GM23338 (cell line): Measurements from ENCODE around the gene PLAAT5. TPM values are rescaled to one million over a fixed set of nuclear protein-coding genes. Genes with fewer than 3 reads are reported as not detected.

Experiments used
- ATAC-seq: fragments of 200-7000 bp; cut with Tn5 transposase; 3 replicates; pipeline ENCODE4 v1.9.1; 2020
- DNase-seq: peaks from one replicate; pipeline ENCODE4 v3.0.0-alpha.2; 2015; ENCODE audit warnings: low spot score
- H2AFZ ChIP-seq: fragments of 200-600 bp; sonication (generic); 2 replicates; pipeline ENCODE4 v1.8.0; 2016; ENCODE audit warnings: antibody characterized with exemption, mild to moderate bottlenecking, moderate library complexity
- H3F3A ChIP-seq: fragments of 200-600 bp; sonication (generic); replicated peaks from 2 replicates; pipeline ENCODE4 v1.8.0; 2017; ENCODE audit warnings: antibody characterized with exemption, mixed run types, low read depth
- H3K27ac ChIP-seq: fragments of 200-600 bp; sonication (generic); 2 replicates; pipeline ENCODE4 v1.6.1; 2016; ENCODE audit warnings: low read depth
- H3K27me3 ChIP-seq: fragments of 200-600 bp; sonication (generic); 2 replicates; pipeline ENCODE4 v1.8.0; 2016; ENCODE audit warnings: mild to moderate bottlenecking, mixed run types, moderate library complexity; ENCODE audit not compliant: insufficient read depth
- H3K36me3 ChIP-seq: fragments of 200-600 bp; sonication (generic); 2 replicates; pipeline ENCODE4 v1.8.0; 2016; ENCODE audit warnings: mild to moderate bottlenecking; ENCODE audit not compliant: insufficient read depth
- H3K4me1 ChIP-seq: fragments of 200-600 bp; sonication (generic); 2 replicates; pipeline ENCODE4 v1.8.0; 2016; ENCODE audit warnings: mild to moderate bottlenecking, moderate library complexity; ENCODE audit not compliant: insufficient read depth
- H3K4me2 ChIP-seq: fragments of 200-600 bp; sonication (generic); 2 replicates; pipeline ENCODE4 v1.7.1; 2017; ENCODE audit warnings: mixed run types
- H3K4me3 ChIP-seq: fragments of 200-600 bp; sonication (generic); 2 replicates; pipeline ENCODE4 v1.6.1; 2016; ENCODE audit warnings: mixed run types
- H3K79me2 ChIP-seq: fragments of 200-600 bp; sonication (generic); replicated peaks from 2 replicates; pipeline ENCODE4 v1.8.0; 2017; ENCODE audit warnings: mild to moderate bottlenecking; ENCODE audit not compliant: insufficient read depth
- H3K9me2 ChIP-seq: fragments of 200-600 bp; sonication (generic); 2 replicates; pipeline ENCODE4 v1.8.0; 2017; ENCODE audit not compliant: insufficient read depth
- H4K20me1 ChIP-seq: fragments of 200-600 bp; sonication (generic); replicated peaks from 2 replicates; pipeline ENCODE4 v1.8.0; 2017; ENCODE audit warnings: mild to moderate bottlenecking; ENCODE audit not compliant: insufficient read depth
- H3K27ac Mint-ChIP-seq: 2 replicates; pipeline ENCODE4 v1.8.0; 2020; ENCODE audit warnings: inconsistent platforms, mild to moderate bottlenecking, moderate library complexity, mixed read lengths
- H3K27me3 Mint-ChIP-seq: 3 replicates; pipeline ENCODE4 v1.8.0; 2022; ENCODE audit warnings: low read depth, mild to moderate bottlenecking, moderate library complexity, mixed read lengths, inconsistent platforms; ENCODE audit not compliant: insufficient read depth, poor library complexity
- H3K36me3 Mint-ChIP-seq: 3 replicates; pipeline ENCODE4 v1.8.0; 2021; ENCODE audit warnings: low read depth, mild to moderate bottlenecking, inconsistent platforms, moderate library complexity, mixed read lengths
- H3K4me1 Mint-ChIP-seq: 3 replicates; pipeline ENCODE4 v1.8.0; 2020; ENCODE audit warnings: mild to moderate bottlenecking, inconsistent platforms, mixed read lengths
- H3K4me3 Mint-ChIP-seq: 3 replicates; pipeline ENCODE4 v1.8.0; 2021; ENCODE audit warnings: moderate library complexity, mild to moderate bottlenecking, inconsistent platforms, mixed read lengths
- H3K9me3 Mint-ChIP-seq: 3 replicates; pipeline ENCODE4 v1.8.0; 2020; ENCODE audit warnings: moderate library complexity, mild to moderate bottlenecking, inconsistent platforms, mixed read lengths
- EZH2 ChIP-seq: fragments of 200-600 bp; sonication (generic); IDR thresholded peaks from one replicate; pipeline ENCODE4 v1.8.0; 2017; ENCODE audit warnings: antibody characterized with exemption, mild to moderate bottlenecking, low read depth; ENCODE audit not compliant: unreplicated experiment
- NANOG ChIP-seq: IDR thresholded peaks from 2 replicates; pipeline ENCODE4 v1.6.1; 2016; ENCODE audit warnings: antibody characterized with exemption, borderline replicate concordance
- STAT1 ChIP-seq: IDR thresholded peaks from one replicate; pipeline ENCODE4 v1.6.1; 2016; ENCODE audit warnings: antibody characterized with exemption; ENCODE audit not compliant: unreplicated experiment
- ZNF114 ChIP-seq: fragments of 250-450 bp; sonication (Bioruptor Pico); IDR thresholded peaks from 2 replicates; pipeline ENCODE4 v1.5.0; 2020; ENCODE audit warnings: mild to moderate bottlenecking, moderate library complexity
- ZNF331 ChIP-seq: fragments of 250-450 bp; sonication (Bioruptor Pico); IDR thresholded peaks from 2 replicates; pipeline ENCODE4 v1.5.0; 2020; ENCODE audit warnings: low read depth, mild to moderate bottlenecking, moderate library complexity
- polyA plus RNA-seq: library from polyadenylated mRNA; unstranded; fragments of >200 nt; fragmentation: Nextera tagmentation; extraction: Ambion mirVana; gene quantifications from 2 replicates; pipeline ENCODE4 v1.2.1, GENCODE V29; 2016
- total RNA-seq: library from RNA; depleted of rRNA; stranded (reverse); fragments of >200 nt; shearing (Covaris generic); gene quantifications from 2 replicates; pipeline ENCODE4 v1.2.3, GENCODE V29; 2014
- TF ChIP-seq, protein P1 (sequence below): fragments of 250-450 bp; sonication (Bioruptor Pico); IDR thresholded peaks from 2 replicates; pipeline ENCODE4 v1.5.0; 2020; ENCODE audit warnings: mild to moderate bottlenecking, moderate library complexity
- TF ChIP-seq, protein P2 (sequence below): IDR thresholded peaks from 2 replicates; pipeline ENCODE4 v1.6.1; 2016; ENCODE audit warnings: antibody characterized with exemption
- TF ChIP-seq, protein P3 (sequence below), 2 experiments: fragments of 200-600 bp in 1 of 2; sonication (generic) in 1 of 2; conservative IDR thresholded peaks; 2 replicates each; pipeline versions ENCODE4 v1.5.1 to v1.6.1; 2016 to 2017; ENCODE audit warnings: antibody characterized with exemption in 2 of 2, low read depth in 2 of 2, mild to moderate bottlenecking in 2 of 2, moderate library complexity in 1 of 2

Gene PLAAT5
- total and polyA plus RNA-seq, 2 experiments from 2014 or later: 7.7 to 11.6 TPM

DNA sequence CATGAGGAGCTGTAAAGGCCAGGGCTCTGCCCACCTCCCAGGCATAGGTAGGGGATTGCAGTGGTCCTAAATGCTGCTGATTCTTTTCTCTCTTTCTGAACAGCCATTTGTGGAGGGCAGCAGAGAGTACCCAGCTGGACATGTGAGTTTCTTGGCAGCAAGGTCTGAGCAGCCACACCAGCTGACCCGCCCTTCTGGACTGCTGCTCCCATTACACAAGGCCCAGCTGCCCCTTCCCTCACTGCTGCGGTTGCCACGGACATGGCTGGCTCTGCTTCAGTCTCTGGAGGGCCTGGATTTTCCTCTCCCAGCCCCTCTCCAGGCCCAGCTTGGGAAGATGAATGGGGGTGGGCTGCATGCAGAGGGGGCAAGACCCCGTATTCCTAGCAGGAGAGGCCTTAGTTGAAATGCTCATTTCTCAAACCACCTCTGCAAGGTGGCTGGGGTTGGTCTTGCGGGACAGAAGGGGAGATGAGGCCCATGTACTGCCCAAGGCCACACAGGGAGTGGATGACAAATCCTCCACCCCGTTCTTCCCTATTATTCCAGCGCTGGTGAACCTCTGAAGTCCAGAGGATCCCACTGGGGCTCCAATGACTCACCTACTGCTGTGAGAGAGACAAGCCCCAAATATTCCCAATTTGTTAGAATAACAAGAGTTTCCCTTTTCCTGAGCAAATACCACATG lies 19.5 kb upstream of the PLAAT5 start:
- H3K79me2 ChIP-seq: no peaks in the 10 kb centered on the region
- DNase-seq (no peak), ATAC-seq (no peak)
- TF ChIP-seq, protein P1, sequence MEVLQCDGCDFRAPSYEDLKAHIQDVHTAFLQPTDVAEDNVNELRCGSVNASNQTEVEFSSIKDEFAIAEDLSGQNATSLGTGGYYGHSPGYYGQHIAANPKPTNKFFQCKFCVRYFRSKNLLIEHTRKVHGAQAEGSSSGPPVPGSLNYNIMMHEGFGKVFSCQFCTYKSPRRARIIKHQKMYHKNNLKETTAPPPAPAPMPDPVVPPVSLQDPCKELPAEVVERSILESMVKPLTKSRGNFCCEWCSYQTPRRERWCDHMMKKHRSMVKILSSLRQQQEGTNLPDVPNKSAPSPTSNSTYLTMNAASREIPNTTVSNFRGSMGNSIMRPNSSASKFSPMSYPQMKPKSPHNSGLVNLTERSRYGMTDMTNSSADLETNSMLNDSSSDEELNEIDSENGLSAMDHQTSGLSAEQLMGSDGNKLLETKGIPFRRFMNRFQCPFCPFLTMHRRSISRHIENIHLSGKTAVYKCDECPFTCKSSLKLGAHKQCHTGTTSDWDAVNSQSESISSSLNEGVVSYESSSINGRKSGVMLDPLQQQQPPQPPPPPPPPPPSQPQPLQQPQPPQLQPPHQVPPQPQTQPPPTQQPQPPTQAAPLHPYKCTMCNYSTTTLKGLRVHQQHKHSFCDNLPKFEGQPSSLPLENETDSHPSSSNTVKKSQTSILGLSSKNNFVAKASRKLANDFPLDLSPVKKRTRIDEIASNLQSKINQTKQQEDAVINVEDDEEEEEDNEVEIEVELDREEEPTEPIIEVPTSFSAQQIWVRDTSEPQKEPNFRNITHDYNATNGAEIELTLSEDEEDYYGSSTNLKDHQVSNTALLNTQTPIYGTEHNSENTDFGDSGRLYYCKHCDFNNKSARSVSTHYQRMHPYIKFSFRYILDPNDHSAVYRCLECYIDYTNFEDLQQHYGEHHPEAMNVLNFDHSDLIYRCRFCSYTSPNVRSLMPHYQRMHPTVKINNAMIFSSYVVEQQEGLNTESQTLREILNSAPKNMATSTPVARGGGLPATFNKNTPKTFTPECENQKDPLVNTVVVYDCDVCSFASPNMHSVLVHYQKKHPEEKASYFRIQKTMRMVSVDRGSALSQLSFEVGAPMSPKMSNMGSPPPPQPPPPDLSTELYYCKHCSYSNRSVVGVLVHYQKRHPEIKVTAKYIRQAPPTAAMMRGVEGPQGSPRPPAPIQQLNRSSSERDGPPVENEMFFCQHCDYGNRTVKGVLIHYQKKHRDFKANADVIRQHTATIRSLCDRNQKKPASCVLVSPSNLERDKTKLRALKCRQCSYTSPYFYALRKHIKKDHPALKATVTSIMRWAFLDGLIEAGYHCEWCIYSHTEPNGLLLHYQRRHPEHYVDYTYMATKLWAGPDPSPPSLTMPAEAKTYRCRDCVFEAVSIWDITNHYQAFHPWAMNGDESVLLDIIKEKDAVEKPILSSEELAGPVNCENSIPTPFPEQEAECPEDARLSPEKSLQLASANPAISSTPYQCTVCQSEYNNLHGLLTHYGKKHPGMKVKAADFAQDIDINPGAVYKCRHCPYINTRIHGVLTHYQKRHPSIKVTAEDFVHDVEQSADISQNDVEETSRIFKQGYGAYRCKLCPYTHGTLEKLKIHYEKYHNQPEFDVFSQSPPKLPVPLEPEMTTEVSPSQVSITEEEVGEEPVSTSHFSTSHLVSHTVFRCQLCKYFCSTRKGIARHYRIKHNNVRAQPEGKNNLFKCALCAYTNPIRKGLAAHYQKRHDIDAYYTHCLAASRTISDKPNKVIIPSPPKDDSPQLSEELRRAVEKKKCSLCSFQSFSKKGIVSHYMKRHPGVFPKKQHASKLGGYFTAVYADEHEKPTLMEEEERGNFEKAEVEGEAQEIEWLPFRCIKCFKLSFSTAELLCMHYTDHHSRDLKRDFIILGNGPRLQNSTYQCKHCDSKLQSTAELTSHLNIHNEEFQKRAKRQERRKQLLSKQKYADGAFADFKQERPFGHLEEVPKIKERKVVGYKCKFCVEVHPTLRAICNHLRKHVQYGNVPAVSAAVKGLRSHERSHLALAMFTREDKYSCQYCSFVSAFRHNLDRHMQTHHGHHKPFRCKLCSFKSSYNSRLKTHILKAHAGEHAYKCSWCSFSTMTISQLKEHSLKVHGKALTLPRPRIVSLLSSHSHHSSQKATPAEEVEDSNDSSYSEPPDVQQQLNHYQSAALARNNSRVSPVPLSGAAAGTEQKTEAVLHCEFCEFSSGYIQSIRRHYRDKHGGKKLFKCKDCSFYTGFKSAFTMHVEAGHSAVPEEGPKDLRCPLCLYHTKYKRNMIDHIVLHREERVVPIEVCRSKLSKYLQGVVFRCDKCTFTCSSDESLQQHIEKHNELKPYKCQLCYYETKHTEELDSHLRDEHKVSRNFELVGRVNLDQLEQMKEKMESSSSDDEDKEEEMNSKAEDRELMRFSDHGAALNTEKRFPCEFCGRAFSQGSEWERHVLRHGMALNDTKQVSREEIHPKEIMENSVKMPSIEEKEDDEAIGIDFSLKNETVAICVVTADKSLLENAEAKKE (CRISPR knock-in tag): no peak
- TF ChIP-seq ZNF114 (CRISPR knock-in tag) (no peak), STAT1 (no peak), NANOG (no peak), ZNF331 (CRISPR knock-in tag) (no peak), EZH2 (no peak)
- TF ChIP-seq, protein P2, sequence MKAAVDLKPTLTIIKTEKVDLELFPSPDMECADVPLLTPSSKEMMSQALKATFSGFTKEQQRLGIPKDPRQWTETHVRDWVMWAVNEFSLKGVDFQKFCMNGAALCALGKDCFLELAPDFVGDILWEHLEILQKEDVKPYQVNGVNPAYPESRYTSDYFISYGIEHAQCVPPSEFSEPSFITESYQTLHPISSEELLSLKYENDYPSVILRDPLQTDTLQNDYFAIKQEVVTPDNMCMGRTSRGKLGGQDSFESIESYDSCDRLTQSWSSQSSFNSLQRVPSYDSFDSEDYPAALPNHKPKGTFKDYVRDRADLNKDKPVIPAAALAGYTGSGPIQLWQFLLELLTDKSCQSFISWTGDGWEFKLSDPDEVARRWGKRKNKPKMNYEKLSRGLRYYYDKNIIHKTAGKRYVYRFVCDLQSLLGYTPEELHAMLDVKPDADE: no peak
- TF ChIP-seq, protein P3, sequence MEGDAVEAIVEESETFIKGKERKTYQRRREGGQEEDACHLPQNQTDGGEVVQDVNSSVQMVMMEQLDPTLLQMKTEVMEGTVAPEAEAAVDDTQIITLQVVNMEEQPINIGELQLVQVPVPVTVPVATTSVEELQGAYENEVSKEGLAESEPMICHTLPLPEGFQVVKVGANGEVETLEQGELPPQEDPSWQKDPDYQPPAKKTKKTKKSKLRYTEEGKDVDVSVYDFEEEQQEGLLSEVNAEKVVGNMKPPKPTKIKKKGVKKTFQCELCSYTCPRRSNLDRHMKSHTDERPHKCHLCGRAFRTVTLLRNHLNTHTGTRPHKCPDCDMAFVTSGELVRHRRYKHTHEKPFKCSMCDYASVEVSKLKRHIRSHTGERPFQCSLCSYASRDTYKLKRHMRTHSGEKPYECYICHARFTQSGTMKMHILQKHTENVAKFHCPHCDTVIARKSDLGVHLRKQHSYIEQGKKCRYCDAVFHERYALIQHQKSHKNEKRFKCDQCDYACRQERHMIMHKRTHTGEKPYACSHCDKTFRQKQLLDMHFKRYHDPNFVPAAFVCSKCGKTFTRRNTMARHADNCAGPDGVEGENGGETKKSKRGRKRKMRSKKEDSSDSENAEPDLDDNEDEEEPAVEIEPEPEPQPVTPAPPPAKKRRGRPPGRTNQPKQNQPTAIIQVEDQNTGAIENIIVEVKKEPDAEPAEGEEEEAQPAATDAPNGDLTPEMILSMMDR (conservative IDR thresholded peaks at IDR 0.05; ENCODE audit: low read depth in 2 of 2): no peak
- Mint-ChIP-seq H3K9me3 (no peaks in the 10 kb centered on the region), H3K27me3 (peaks cover 5% of the 10 kb centered on the region), H3K4me3 (no peak overlapping the region), H3K36me3 (no peaks in the 10 kb centered on the region), H3K27ac (no peak overlapping the region), H3K4me1 (peaks cover 20% of the 10 kb centered on the region)
- no peaks in the 10 kb centered on the region; the same call in 1 of the 2 replicates for H3F3A ChIP-seq
- H3K4me1 ChIP-seq: peaks cover 10% of the 10 kb centered on the region
- H3K9me2 ChIP-seq: 0 out of 2 replicates have a peak, but pooled peaks cover 4% of the 10 kb centered on the region
- no peak overlapping the region for H3K27ac ChIP-seq
- no peak overlapping the region for H3K4me2 ChIP-seq
- no peaks in the 10 kb centered on the region for H4K20me1 ChIP-seq
- no peak overlapping the region for H3K4me3 ChIP-seq
- H3K36me3 ChIP-seq: no peaks in the 10 kb centered on the region
- peak overlapping the region; percentile 69 for H2AFZ ChIP-seq
- no peaks in the 10 kb centered on the region for H3K27me3 ChIP-seq
